ENCODE measurements around the gene DNAI4.
A peak's percentile ranks its signal among the peaks of the same experiment; 100 is the strongest.

Gene DNAI4

GRCh38 chr1:66809736-66810326 is 114.8 kb downstream of the DNAI4 start (continued):
- no peak for TF ChIP-seq ZNF350 (tag by site-specific recombination; IDR thresholded peaks at IDR 0.05)
- TF ChIP-seq ZNF146 (tag by site-specific recombination; IDR thresholded peaks at IDR 0.05): no peak
- no peak for TF ChIP-seq ZNF791 (tag by site-specific recombination; IDR thresholded peaks at IDR 0.05)
- TF ChIP-seq ZNF514 (tag by site-specific recombination; IDR thresholded peaks at IDR 0.05): no peak
- TF ChIP-seq RBAK (tag by site-specific recombination; IDR thresholded peaks at IDR 0.05): no peak
- no peak for TF ChIP-seq ZNF549 (tag by site-specific recombination; IDR thresholded peaks at IDR 0.05)
- TF ChIP-seq ZNF423 (tag by site-specific recombination; IDR thresholded peaks at IDR 0.05): no peak
- no peak for TF ChIP-seq ZNF677 (tag by site-specific recombination; IDR thresholded peaks at IDR 0.05)
- TF ChIP-seq ZNF16 (tag by site-specific recombination; IDR thresholded peaks at IDR 0.05; ENCODE audit: low read depth): no peak
- no peak for TF ChIP-seq ZSCAN16 (tag by site-specific recombination; IDR thresholded peaks at IDR 0.05)
- no peak for TF ChIP-seq ZNF623 (tag by site-specific recombination; IDR thresholded peaks at IDR 0.05)
- peak; percentile 41; the same call in 1 of the 2 replicates for TF ChIP-seq MEIS1 (CRISPR knock-in tag; IDR thresholded peaks at IDR 0.05; ENCODE audit: borderline replicate concordance)
- TF ChIP-seq PRDM2 (tag by site-specific recombination; IDR thresholded peaks at IDR 0.05; ENCODE audit: borderline replicate concordance): no peak
- no peak for TF ChIP-seq ZNF449 (tag by site-specific recombination; IDR thresholded peaks at IDR 0.05)
- TF ChIP-seq ZNF221 (tag by site-specific recombination; IDR thresholded peaks at IDR 0.05; ENCODE audit: borderline replicate concordance): no peak
- 0 out of 2 replicates have a peak, but pooled peaks have one; percentile 26 for TF ChIP-seq ZNF660 (tag by site-specific recombination; IDR thresholded peaks at IDR 0.05)
- TF ChIP-seq GLIS1 (tag by site-specific recombination; IDR thresholded peaks at IDR 0.05): no peak
- TF ChIP-seq, protein P1, sequence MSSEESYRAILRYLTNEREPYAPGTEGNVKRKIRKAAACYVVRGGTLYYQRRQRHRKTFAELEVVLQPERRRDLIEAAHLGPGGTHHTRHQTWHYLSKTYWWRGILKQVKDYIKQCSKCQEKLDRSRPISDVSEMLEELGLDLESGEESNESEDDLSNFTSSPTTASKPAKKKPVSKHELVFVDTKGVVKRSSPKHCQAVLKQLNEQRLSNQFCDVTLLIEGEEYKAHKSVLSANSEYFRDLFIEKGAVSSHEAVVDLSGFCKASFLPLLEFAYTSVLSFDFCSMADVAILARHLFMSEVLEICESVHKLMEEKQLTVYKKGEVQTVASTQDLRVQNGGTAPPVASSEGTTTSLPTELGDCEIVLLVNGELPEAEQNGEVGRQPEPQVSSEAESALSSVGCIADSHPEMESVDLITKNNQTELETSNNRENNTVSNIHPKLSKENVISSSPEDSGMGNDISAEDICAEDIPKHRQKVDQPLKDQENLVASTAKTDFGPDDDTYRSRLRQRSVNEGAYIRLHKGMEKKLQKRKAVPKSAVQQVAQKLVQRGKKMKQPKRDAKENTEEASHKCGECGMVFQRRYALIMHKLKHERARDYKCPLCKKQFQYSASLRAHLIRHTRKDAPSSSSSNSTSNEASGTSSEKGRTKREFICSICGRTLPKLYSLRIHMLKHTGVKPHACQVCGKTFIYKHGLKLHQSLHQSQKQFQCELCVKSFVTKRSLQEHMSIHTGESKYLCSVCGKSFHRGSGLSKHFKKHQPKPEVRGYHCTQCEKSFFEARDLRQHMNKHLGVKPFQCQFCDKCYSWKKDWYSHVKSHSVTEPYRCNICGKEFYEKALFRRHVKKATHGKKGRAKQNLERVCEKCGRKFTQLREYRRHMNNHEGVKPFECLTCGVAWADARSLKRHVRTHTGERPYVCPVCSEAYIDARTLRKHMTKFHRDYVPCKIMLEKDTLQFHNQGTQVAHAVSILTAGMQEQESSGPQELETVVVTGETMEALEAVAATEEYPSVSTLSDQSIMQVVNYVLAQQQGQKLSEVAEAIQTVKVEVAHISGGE (tag by site-specific recombination; conservative IDR thresholded peaks at IDR 0.05; ENCODE audit: low read depth): no peak
- peak; percentile 74 for TF ChIP-seq ATF2 (tag by site-specific recombination; IDR thresholded peaks at IDR 0.05; ENCODE audit: low read depth)
- TF ChIP-seq IKZF3 (tag by site-specific recombination; IDR thresholded peaks at IDR 0.05): no peak
- TF ChIP-seq ZNF544 (tag by site-specific recombination; IDR thresholded peaks at IDR 0.05): no peak
- TF ChIP-seq ZBTB7A (tag by site-specific recombination; IDR thresholded peaks at IDR 0.05; ENCODE audit: low read depth): no peak
- no peak for TF ChIP-seq ZNF792 (tag by site-specific recombination; IDR thresholded peaks at IDR 0.05)
- no peak for TF ChIP-seq ZNF529 (tag by site-specific recombination; IDR thresholded peaks at IDR 0.05; ENCODE audit: insufficient replicate concordance)
- no peak for TF ChIP-seq ZNF174 (tag by site-specific recombination; IDR thresholded peaks at IDR 0.05)
- no peak for TF ChIP-seq ZNF585B (tag by site-specific recombination; IDR thresholded peaks at IDR 0.05)
- TF ChIP-seq, protein P2, sequence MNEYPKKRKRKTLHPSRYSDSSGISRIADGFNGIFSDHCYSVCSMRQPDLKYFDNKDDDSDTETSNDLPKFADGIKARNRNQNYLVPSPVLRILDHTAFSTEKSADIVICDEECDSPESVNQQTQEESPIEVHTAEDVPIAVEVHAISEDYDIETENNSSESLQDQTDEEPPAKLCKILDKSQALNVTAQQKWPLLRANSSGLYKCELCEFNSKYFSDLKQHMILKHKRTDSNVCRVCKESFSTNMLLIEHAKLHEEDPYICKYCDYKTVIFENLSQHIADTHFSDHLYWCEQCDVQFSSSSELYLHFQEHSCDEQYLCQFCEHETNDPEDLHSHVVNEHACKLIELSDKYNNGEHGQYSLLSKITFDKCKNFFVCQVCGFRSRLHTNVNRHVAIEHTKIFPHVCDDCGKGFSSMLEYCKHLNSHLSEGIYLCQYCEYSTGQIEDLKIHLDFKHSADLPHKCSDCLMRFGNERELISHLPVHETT (tag by site-specific recombination; IDR thresholded peaks at IDR 0.05): no peak

Data from HEK293 (cell line).